GM12878 (cell line): ENCODE data around the gene SRGAP1. TPM values are rescaled to one million over a fixed set of nuclear protein-coding genes. Genes with fewer than 3 reads are reported as not detected.

Experiments used
- ATAC-seq: fragments of 200-7000 bp; cut with Tn5 transposase; 3 replicates; pipeline ENCODE4 v1.9.1; 2020; ENCODE audit warnings: mild to moderate bottlenecking, moderate library complexity
- BruUV-seq: library from RNA; stranded (reverse); fragments of 400-500 nt; replicated peaks from 2 replicates; lab custom pipeline; 2021; lab: Mats Ljungman, UMichigan
- CTCF ChIA-PET: fragments of 300-600 bp; sonication (Branson Sonifier 250); formaldehyde crosslinking; extraction: SDS; loops from one replicate; lab custom pipeline; 2021; ENCODE audit warnings: inconsistent platforms; lab: Yijun Ruan, JAX
- POLR2A ChIA-PET: fragments of 350-600 bp; formaldehyde crosslinking; extraction: SDS; loops from one replicate; lab custom pipeline; 2021; ENCODE audit warnings: inconsistent platforms; lab: Charles Lee
- RAD21 ChIA-PET: fragments of 300-600 bp; sonication (Branson Sonifier 250); formaldehyde crosslinking; loops from one replicate; lab custom pipeline; 2023; ENCODE audit warnings: antibody characterized with exemption; ENCODE audit not compliant: unreplicated experiment; lab: Charles Lee
- SMC1A ChIA-PET: fragments of 300-600 bp; sonication (Branson Sonifier 250); formaldehyde crosslinking; loops from one replicate; lab custom pipeline; 2023; ENCODE audit not compliant: unreplicated experiment, uncharacterized antibody; lab: Charles Lee
- DNase-seq: peaks from one replicate; pipeline ENCODE4 v3.0.0-alpha.2; 2011; ENCODE audit warnings: low read depth, low spot score
- FAIRE-seq: peaks from 3 replicates; lab custom pipeline; 2011; peaks lifted over from hg19 to GRCh38; lab: Jason Lieb, UNC
- H2AFZ ChIP-seq: 2 replicates; pipeline ENCODE4 v1.6.0; 2011; ENCODE audit warnings: low read depth, low read length, control low read depth; ENCODE audit not compliant: control insufficient read depth
- H3K27ac ChIP-seq: 2 replicates; pipeline ENCODE4 v1.5.1; 2011; ENCODE audit warnings: control low read depth; ENCODE audit not compliant: control insufficient read depth, insufficient read depth
- H3K27me3 ChIP-seq, 2 experiments: replicated peaks in 1 of 2; 2 replicates each; pipeline versions ENCODE4 v1.6.0 to v1.6.1; 2011; ENCODE audit warnings: low read length in 1 of 2; ENCODE audit not compliant: control insufficient read depth in 2 of 2, insufficient read depth in 2 of 2
- H3K36me3 ChIP-seq, 2 experiments: 2 replicates each; pipeline ENCODE4 v1.5.1; 2011; ENCODE audit warnings: low read length in 1 of 2; ENCODE audit not compliant: control insufficient read depth in 2 of 2, insufficient read depth in 2 of 2
- H3K4me1 ChIP-seq: 2 replicates; pipeline ENCODE4 v1.6.1; 2011; ENCODE audit warnings: mild to moderate bottlenecking, low read length, moderate library complexity, mixed read lengths; ENCODE audit not compliant: control insufficient read depth, insufficient read depth
- H3K4me2 ChIP-seq: 2 replicates; pipeline ENCODE4 v1.6.0; 2011; ENCODE audit warnings: control low read depth; ENCODE audit not compliant: control insufficient read depth, insufficient read depth
- H3K4me3 ChIP-seq: fragments of 200-600 bp; sonication (generic); 2 replicates; pipeline ENCODE4 v1.5.1; 2016
- H3K79me2 ChIP-seq: 2 replicates; pipeline ENCODE4 v1.6.0; 2011; ENCODE audit warnings: low read length; ENCODE audit not compliant: control insufficient read depth, insufficient read depth
- H3K9ac ChIP-seq: 2 replicates; pipeline ENCODE4 v1.8.0; 2011; ENCODE audit warnings: low read length, control low read depth, mixed read lengths; ENCODE audit not compliant: control insufficient read depth, insufficient read depth
- H3K9me3 ChIP-seq: replicated peaks from 3 replicates; pipeline ENCODE4 v1.5.1; 2011; ENCODE audit warnings: mild to moderate bottlenecking, low read length; ENCODE audit not compliant: control insufficient read depth, insufficient read depth
- H4K20me1 ChIP-seq: 2 replicates; pipeline ENCODE4 v1.6.0; 2011; ENCODE audit not compliant: control insufficient read depth, insufficient read depth
- CBX5 ChIP-seq: sonication (generic); IDR thresholded peaks from 2 replicates; pipeline ENCODE4 v1.6.1; 2016; ENCODE audit warnings: low read depth, moderate library complexity, mild to moderate bottlenecking, inconsistent platforms
- DPF2 ChIP-seq: fragments of 450-650 bp; IDR thresholded peaks from 2 replicates; pipeline ENCODE4 v1.6.1; 2017; ENCODE audit warnings: mild to moderate bottlenecking
- EED ChIP-seq: sonication (generic); IDR thresholded peaks from 2 replicates; pipeline ENCODE4 v1.6.1; 2016; ENCODE audit warnings: antibody characterized with exemption, low read depth
- IKZF2 ChIP-seq, 2 experiments: fragments of 450-650 bp; IDR thresholded peaks; 2 replicates each; pipeline ENCODE4 v1.6.1; 2017; ENCODE audit warnings: mild to moderate bottlenecking in 2 of 2, moderate library complexity in 2 of 2
- MTA3 ChIP-seq: IDR thresholded peaks from 2 replicates; pipeline ENCODE4 v1.6.1; 2012; ENCODE audit warnings: low read length, inconsistent platforms, borderline replicate concordance
- NFYB ChIP-seq: IDR thresholded peaks from 2 replicates; pipeline ENCODE4 v1.6.1; 2011; ENCODE audit warnings: low read depth, mild to moderate bottlenecking, low read length, improper control_type of control experiment, moderate library complexity; ENCODE audit not compliant: insufficient read depth
- PAX8 ChIP-seq: fragments of 450-650 bp; IDR thresholded peaks from 2 replicates; pipeline ENCODE4 v1.6.1; 2017; ENCODE audit warnings: mild to moderate bottlenecking, moderate library complexity
- POU2F2 ChIP-seq: IDR thresholded peaks from 3 replicates; pipeline ENCODE4 v1.6.1; 2011; ENCODE audit warnings: low read depth, mild to moderate bottlenecking, low read length, borderline replicate concordance
- RAD51 ChIP-seq: fragments of 450-650 bp; IDR thresholded peaks from 2 replicates; pipeline ENCODE4 v1.6.1; 2016; ENCODE audit warnings: moderate library complexity, mild to moderate bottlenecking, inconsistent platforms
- SKIL ChIP-seq: fragments of 450-650 bp; IDR thresholded peaks from 2 replicates; pipeline ENCODE4 v1.6.1; 2017; ENCODE audit warnings: mild to moderate bottlenecking, low read depth, inconsistent platforms; ENCODE audit not compliant: poor library complexity, severe bottlenecking
- SP1 ChIP-seq: IDR thresholded peaks from one replicate; pipeline ENCODE4 v1.6.1; 2011; ENCODE audit warnings: low read depth, low read length
- WRNIP1 ChIP-seq: IDR thresholded peaks from 2 replicates; pipeline ENCODE4 v1.6.1; 2011; ENCODE audit warnings: low read depth, low read length, improper control_type of control experiment, borderline replicate concordance
- ZBED1 ChIP-seq: IDR thresholded peaks from 2 replicates; pipeline ENCODE4 v1.6.1; 2016; ENCODE audit warnings: borderline replicate concordance
- ZNF24 ChIP-seq: fragments of 450-650 bp; IDR thresholded peaks from 2 replicates; pipeline ENCODE4 v1.6.1; 2017; ENCODE audit warnings: antibody characterized with exemption, mild to moderate bottlenecking
- ZSCAN29 ChIP-seq: fragments of 450-650 bp; IDR thresholded peaks from 2 replicates; pipeline ENCODE4 v1.6.1; 2017; ENCODE audit warnings: mild to moderate bottlenecking, moderate library complexity
- WGBS: methylation state at CpG from one replicate; pipeline ENCODE4 v1.1.6; 2016; ENCODE audit warnings: low lambda C conversion rate; ENCODE audit not compliant: insufficient replicate concordance, insufficient coverage; ENCODE audit errors: missing lambda C conversion rate; 5-methylcytosine and 5-hydroxymethylcytosine counted together
- in situ Hi-C: fragments of 300-500 bp; cut with MboI; formaldehyde crosslinking; loops from 9 replicates; pipeline ENCODE4 v1.14.3; 2018; ENCODE audit warnings: mixed read lengths
- intact Hi-C: fragments of 100-400 bp; cut with micrococcal nuclease; formaldehyde crosslinking; loops from one replicate; pipeline ENCODE4 v1.14.2; 2022; ENCODE audit not compliant: unreplicated experiment
- polyA plus RNA-seq, 11 experiments: library from polyadenylated mRNA; depleted of rRNA in 4 of 11; unstranded in 6 of 11; stranded (reverse) in 5 of 11; fragments of >200 nt; fragmentation: Nextera tagmentation in 4 of 11; fragmentation: Illumina TruSeq in 1 of 11; extraction: Ambion mirVana in 4 of 11; extraction: Trizol in 1 of 11; gene quantifications; 1 replicate in 1 of 11; 2 replicates in 10 of 11; pipeline versions ENCODE4 v1.2.1 to v1.2.3, GENCODE V29; 2011 to 2016; ENCODE audit warnings: inconsistent platforms in 2 of 11, missing spikeins in 2 of 11, low read depth in 1 of 11
- total RNA-seq, 4 experiments: library from RNA; depleted of rRNA in 3 of 4; stranded (reverse); fragments of >200 nt in 3 of 4; fragmentation: Illumina TruSeq in 1 of 4; extraction: Trizol in 1 of 4; gene quantifications; 2 replicates each; pipeline versions ENCODE4 v1.2.1 to v1.2.3, GENCODE V29; 2013 to 2021
- TF ChIP-seq, protein P1 (sequence below): IDR thresholded peaks from 2 replicates; pipeline ENCODE4 v1.6.1; 2012; ENCODE audit warnings: low read depth, low read length, improper control_type of control experiment
- TF ChIP-seq, protein P2 (sequence below): fragments of 450-650 bp; IDR thresholded peaks from 2 replicates; pipeline ENCODE4 v1.6.1; 2016; ENCODE audit warnings: mild to moderate bottlenecking

SRGAP1 gene
- total and polyA plus RNA-seq, 10 of the 15 experiments (the other 5 are each of a cell fraction or from before 2014, with no cell fraction given): 0.16 to 0.85 (median 0.46) TPM

- Histone ChIP-seq H4K20me1 (no peaks in the 10 kb centered on the region), H3K27me3 (no peaks in the 10 kb centered on the region), H2AFZ (no peak overlapping the region), H3K9ac (no peak overlapping the region), H3K4me3 (no peak overlapping the region), H3K4me1 (no peaks in the 10 kb centered on the region), H3K27ac (no peak overlapping the region), H3K4me2 (no peak overlapping the region), H3K79me2 (no peaks in the 10 kb centered on the region), H3K9me3 (no peaks in the 10 kb centered on the region), H3K36me3 (no peaks in the 10 kb centered on the region)
- FAIRE-seq (no peak), DNase-seq (no peak), ATAC-seq (no peak)
- intact Hi-C loops (no loop called here), in situ Hi-C loops (no loop called here)
- CTCF ChIA-PET: no interaction called here
- BruUV-seq: no TSS peak
- 0% methylated on average over 1 of the region's 1 CpG for WGBS
- TF ChIP-seq ZSCAN29 (no peak), PAX8 (no peak), WRNIP1 (no peak), SKIL (no peak), NFYB (no peak), POU2F2 (no peak), ZNF24 (no peak), EED (no peak), RAD51 (no peak), MTA3 (no peak), CBX5 (no peak), SP1 (no peak), ZBED1 (no peak), IKZF2 (IDR thresholded peaks at IDR 0.05) (no peak), DPF2 (no peak)
- TF ChIP-seq, protein P1, sequence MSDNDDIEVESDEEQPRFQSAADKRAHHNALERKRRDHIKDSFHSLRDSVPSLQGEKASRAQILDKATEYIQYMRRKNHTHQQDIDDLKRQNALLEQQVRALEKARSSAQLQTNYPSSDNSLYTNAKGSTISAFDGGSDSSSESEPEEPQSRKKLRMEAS: no peak
- TF ChIP-seq, protein P2, sequence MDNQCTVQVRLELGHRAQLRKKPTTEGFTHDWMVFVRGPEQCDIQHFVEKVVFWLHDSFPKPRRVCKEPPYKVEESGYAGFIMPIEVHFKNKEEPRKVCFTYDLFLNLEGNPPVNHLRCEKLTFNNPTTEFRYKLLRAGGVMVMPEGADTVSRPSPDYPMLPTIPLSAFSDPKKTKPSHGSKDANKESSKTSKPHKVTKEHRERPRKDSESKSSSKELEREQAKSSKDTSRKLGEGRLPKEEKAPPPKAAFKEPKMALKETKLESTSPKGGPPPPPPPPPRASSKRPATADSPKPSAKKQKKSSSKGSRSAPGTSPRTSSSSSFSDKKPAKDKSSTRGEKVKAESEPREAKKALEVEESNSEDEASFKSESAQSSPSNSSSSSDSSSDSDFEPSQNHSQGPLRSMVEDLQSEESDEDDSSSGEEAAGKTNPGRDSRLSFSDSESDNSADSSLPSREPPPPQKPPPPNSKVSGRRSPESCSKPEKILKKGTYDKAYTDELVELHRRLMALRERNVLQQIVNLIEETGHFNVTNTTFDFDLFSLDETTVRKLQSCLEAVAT: no peak
- POLR2A ChIA-PET: no interaction called here
- SMC1A ChIA-PET: no interaction called here
- RAD21 ChIA-PET: no interaction called here
Observed at GRCh38 chr12:64082866-64083268, 238.4 kb downstream of the SRGAP1 start.
